GM18517 (cell line): ENCODE data around the gene APBB2.
A peak's percentile ranks its signal among the peaks of the same experiment; 100 is the strongest.
"Not testable (repeated sequence)": the region's sequence is repeated elsewhere in the genome, so short reads cannot be mapped to it uniquely, and the experiment has no call there.

Experiments used
- ATAC-seq: cut with Tn5 transposase; IDR thresholded peaks from one replicate; pipeline ENCODE4 v1.9.1; 2021; ENCODE audit warnings: mild to moderate bottlenecking, moderate library complexity; ENCODE audit not compliant: unreplicated experiment

APBB2 gene

GRCh38 chr4:40916880-40917279 is 297.5 kb downstream of the APBB2 start:
- ATAC-seq: peak; percentile 81

- no peak for ATAC-seq
Observed at GRCh38 chr4:40916218-40916555, 298.2 kb downstream of the APBB2 start.

DNA sequence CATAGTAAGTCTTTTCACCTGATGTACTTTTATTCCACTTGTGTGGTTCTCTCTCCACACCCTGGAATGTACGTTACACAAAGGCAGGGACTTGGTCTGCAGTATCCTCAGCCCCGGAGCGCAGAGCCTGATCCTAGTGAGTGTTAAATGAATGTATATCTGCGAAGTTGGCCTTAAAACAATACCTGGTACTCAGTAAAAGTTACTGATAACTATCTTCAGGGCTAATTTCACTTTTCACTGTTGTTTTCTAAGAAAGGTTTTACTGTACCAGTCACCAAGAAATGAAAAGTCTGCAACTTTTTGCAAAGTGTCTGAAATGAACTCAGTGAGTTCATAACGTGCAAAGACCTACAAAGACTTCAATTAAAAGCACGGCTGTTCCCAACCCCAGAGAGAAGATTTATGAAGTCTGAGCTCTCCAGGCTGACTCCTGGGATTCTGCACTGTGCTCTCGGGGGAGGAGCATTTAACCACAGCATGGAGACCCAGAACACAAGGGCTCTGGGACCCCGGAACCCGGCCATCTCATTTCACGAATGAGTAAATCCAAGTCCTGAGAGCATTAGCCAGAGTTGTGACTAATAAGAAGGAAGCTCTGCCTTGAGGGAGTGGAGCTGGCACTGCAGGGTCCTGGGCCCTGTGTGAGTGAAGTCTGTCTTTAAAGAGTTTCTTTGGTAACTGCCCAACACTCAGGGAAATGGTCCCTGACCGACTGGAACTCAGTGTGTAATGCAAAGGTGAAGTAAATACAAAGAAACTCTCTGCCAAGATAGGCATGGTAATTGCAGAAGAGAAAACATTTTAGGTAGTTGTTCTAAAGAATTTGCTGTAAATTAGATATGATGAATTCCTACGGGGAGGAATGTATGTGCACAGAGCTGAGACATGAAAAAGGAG is 298.8 kb downstream of the APBB2 start:
- ATAC-seq: no peak

GRCh38 chr4:40912460-40913184 is 301.7 kb downstream of the APBB2 start:
- ATAC-seq: no peak

DNA sequence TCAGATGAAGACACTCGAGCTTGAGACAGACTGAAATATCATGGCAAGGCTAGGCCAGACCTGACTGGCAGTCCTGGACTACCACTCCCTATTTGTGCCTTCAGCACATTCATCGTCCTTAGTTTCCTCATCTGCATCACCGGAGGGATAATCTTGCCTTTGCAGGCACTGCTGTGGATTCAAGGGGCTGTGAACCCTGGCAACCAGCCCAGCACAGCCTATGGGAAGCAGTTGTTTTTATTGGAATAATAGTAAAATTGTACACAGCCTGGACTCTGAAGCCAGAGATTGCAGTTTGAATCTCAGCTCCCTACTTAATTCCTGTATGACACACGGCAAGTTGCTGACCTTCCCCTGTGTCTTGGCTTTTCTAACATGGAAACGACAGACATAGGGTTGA is 303.6 kb downstream of the APBB2 start:
- ATAC-seq: no peak

DNA sequence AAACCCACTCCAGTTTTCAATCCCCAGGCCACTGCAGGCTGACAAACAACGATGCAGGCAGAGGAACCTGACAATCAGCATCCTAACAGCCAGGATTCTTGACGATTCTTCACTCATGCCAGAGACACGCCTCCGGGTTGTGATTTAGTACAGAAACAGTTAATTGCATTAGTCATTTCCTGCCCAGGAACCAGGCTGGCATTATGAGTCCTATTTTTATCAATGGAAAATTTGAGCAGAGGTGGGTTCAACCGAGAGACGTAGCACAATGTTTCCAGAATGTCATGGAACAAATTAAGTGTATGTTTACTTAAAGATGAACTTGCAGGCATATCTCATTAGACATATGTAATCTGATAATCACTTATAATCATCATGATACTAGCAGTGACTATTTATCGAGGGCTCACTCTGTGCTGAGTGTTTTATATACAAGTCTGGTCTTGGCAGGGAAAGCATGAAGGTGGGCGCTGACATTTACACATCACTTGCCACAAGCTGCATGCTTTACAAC is 304.9 kb downstream of the APBB2 start:
- ATAC-seq: no peak

DNA sequence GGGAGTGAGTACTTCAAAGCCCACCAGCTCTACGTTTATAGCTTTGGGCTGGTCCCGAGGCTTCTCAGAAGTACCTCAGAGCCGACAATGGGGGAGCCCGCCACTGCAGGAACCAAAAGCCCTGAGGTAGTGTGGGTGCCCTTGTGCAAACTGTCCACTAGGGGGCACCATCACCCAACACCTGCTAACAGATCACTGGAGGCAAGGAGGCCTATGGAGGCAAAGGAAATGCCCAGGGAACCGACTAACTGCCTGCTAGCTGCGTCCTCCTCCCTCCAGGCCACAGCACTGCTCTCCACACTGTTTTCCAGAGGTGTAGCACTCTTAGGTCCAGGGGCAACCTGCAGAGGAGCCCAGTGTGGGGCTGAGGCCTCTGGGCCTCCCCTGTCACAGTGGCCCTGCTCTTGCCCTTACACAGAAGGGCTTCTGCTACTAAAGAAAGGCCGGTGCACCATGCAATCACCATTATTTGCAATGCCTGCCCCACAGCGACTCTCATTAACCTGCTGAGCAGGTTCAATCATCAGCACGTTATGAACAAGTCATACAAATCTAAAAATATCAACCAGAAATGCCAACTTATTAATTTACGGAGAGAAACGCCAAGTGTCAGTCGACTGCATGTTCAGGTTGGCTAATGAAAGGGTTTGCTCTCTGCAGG is 305.5 kb downstream of the APBB2 start:
- ATAC-seq: peak; percentile 80

GRCh38 chr4:40908297-40908696 is 306.0 kb downstream of the APBB2 start:
- peak; percentile 14 for ATAC-seq

DNA sequence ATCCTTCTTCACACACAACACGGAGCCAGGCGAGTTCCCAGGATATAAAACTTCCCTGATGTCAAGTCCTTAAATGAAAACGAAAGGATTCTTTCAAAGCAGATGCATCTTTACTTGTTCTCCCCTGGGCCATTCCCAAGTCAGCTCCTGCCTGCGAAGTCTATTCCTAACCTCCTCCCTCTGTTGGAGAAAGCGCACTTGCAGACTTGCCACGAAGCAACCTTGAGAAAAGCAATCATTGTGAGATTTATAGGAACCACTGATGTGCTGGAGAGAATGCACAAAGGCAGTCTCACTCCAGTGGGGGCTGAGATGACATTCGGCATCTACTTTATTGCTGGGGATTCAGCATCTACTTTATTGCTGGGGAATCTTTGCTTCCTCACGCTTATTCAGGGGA is 308.9 kb downstream of the APBB2 start:
- no peak for ATAC-seq

GRCh38 chr4:40900531-40900930 is 313.8 kb downstream of the APBB2 start:
- ATAC-seq: not testable (repeated sequence)

DNA sequence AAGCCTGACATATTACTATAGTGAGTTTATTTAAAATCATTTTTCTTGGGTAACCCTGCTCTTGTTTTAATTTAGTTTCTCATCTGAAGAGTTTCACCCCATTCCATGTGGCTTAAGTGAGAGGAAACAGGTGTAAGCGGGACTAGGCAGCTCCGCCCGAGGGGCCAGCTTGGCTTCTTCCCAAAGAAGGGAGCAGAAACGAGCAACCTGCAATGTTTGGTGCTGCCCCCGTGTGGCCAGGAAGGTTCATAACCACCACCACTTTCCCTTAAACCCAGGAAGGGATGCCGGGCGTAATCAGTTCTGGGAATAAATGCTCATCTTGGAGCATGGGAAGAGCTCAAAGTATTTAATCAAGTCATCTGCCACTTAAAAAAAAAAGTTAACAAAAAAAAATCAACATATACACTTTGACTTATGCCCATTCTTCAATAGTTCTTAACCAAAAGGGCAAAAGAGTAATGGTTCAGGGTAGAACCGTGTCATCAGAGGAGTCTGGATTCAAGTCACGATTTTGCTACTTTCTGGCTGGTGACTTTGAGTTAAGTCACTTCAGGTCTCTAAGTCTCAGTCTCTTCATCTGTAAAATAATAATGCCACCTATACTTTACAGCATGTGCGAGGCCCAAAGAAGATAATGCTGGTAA is 316.7 kb downstream of the APBB2 start:
- no peak for ATAC-seq

DNA sequence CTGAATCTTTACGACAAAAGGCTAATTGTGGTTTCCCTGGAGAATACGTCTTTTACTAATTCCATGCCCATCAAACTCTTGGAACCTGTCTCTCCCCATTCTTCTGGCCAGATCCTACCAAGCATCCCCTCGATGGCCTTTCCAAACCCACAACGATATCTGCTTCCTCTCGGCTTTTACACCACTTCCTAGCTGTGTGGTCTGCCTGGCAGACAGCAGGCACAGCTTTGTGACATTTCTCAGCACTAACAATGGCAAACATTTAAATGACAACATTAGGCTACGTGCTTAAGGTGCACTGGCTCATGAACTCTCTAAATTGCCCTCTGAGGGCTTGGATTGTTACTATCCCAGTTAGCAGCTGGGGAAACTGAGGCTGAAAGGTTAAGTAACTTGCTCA is 323.6 kb downstream of the APBB2 start:
- no peak for ATAC-seq

- no peak for ATAC-seq
Observed at GRCh38 chr4:40890199-40890598, 324.1 kb downstream of the APBB2 start.

DNA sequence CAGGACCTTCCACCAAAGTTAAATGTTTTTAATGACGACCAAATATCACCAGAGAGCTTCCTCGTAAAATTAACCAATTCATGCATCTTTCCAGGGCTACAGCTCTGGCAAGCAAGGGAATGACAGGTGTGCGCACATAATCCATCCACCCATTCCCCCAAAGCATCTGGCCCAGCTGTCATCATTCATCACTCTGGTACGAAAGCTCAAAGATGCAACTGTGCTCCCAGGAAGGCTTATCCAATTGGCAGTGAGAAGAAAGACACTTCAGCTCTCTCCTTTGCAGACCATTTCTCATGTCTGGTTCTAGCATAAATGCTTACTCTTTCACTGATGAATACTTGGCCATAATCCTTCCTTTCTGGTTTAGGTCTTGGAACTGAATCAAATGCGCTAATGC is 325.4 kb downstream of the APBB2 start:
- ATAC-seq: no peak

DNA sequence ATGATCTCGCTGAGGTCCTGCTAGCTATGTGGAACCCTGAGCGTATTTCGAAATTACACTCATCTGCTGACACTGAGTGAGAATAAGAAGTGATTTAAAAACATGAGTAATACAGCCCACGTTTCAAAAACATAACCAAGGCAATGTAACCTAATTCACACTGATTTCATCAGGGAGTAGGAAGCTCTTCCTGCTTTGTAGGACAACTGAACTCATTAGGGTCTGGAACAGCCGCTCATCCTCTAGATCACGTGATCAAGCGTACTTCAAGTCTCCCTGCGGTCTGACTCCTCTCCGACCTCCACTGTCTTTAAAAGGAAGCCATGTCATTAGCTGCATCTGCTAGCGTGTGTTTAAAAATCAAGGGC is 326.6 kb downstream of the APBB2 start:
- ATAC-seq: no peak

GRCh38 chr4:40886931-40887763 is 327.2 kb downstream of the APBB2 start:
- ATAC-seq: no peak

GRCh38 chr4:40881851-40882250 is 332.5 kb downstream of the APBB2 start:
- no peak for ATAC-seq

- ATAC-seq: no peak
Observed at GRCh38 chr4:40881096-40881495, 333.2 kb downstream of the APBB2 start.

- no peak for ATAC-seq
Observed at GRCh38 chr4:40878548-40879055, 335.7 kb downstream of the APBB2 start.

DNA sequence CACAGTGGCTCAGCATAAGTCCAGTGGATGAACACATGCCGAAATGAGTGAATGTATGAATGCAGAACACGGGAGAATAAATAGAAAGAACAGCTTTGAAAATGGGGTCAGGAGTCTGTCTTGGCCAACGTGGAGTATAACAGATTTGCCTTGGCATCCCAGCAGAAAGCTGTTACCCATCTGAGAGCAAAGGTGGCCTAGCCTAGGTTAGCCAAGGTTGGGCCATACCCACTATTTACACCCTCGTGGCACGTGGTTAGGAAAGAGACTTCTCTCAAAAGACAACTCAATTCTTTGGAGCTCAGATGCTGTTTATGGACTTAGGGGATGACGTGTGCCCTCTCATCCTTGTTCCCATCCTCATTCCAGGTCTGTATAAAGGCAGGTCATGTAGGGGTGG is 337.3 kb downstream of the APBB2 start:
- no peak for ATAC-seq
